ENCODE measurements around the gene EIF3B.

DNA sequence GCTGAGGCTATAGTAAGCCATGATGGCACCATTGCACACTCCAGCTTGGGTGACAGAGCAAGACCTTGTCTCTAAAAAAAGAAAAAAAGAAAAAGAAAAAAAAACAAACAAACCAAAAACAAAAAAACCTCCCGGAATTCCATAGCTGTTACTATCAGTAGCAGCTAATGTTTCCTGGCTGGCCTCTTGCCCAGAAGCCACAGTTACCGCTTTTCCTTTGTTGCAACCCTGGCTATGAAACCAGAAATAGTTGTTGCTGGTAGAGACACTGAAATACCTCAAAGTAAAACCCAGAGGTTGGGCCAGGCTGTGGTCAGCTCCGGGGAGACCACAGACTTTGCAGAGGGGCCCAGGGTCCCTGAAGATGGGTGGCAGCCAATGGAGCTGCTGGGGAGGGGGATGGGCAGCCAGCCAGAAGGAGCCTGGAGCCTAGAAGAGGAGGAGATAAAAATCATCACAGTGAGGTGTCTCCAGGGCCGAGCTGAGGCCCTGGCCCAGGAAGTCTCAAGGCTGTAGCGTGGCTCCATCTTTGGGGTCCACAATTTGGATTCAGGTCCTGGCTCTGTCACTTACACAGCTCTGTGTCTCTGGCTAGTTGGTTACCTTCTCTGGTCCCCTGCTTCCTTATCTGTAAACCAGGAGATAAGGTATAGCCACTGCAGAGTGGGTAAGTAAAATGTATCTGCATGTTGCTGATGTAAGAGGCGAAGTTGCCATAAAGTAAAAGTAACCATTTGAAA lies 45.4 kb downstream of the EIF3B start:
- TF ChIP-seq, protein P1, sequence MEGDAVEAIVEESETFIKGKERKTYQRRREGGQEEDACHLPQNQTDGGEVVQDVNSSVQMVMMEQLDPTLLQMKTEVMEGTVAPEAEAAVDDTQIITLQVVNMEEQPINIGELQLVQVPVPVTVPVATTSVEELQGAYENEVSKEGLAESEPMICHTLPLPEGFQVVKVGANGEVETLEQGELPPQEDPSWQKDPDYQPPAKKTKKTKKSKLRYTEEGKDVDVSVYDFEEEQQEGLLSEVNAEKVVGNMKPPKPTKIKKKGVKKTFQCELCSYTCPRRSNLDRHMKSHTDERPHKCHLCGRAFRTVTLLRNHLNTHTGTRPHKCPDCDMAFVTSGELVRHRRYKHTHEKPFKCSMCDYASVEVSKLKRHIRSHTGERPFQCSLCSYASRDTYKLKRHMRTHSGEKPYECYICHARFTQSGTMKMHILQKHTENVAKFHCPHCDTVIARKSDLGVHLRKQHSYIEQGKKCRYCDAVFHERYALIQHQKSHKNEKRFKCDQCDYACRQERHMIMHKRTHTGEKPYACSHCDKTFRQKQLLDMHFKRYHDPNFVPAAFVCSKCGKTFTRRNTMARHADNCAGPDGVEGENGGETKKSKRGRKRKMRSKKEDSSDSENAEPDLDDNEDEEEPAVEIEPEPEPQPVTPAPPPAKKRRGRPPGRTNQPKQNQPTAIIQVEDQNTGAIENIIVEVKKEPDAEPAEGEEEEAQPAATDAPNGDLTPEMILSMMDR (IDR thresholded peaks at IDR 0.05): no peak
- TF ChIP-seq ZFX (IDR thresholded peaks at IDR 0.05; ENCODE audit: borderline replicate concordance): no peak

Data from 22Rv1 (cell line).